Jurkat, Clone E6-1 (cell line): ENCODE measurements around the gene HSPB9. TPM values are rescaled to one million over a fixed set of nuclear protein-coding genes. Genes with fewer than 3 reads are reported as not detected.
A peak's percentile ranks its signal among the peaks of the same experiment; 100 is the strongest.

ENCODE experiments used
- DNase-seq: peaks from one replicate; pipeline ENCODE4 v3.0.0-alpha.2; 2011; ENCODE audit warnings: low read depth, low spot score
- H3K4me3 ChIP-seq: 2 replicates; pipeline ENCODE4 v1.5.1; 2011; ENCODE audit warnings: mild to moderate bottlenecking, low read length, control low read depth, moderate library complexity
- polyA plus RNA-seq: library from polyadenylated mRNA; unstranded; fragments of >200 nt; gene quantifications from one replicate; pipeline ENCODE4 v1.2.1, GENCODE V29; 2012; ENCODE audit warnings: missing spikeins; ENCODE audit not compliant: insufficient read length, insufficient read depth

HSPB9 gene
- not detected for polyA plus RNA-seq

DNA sequence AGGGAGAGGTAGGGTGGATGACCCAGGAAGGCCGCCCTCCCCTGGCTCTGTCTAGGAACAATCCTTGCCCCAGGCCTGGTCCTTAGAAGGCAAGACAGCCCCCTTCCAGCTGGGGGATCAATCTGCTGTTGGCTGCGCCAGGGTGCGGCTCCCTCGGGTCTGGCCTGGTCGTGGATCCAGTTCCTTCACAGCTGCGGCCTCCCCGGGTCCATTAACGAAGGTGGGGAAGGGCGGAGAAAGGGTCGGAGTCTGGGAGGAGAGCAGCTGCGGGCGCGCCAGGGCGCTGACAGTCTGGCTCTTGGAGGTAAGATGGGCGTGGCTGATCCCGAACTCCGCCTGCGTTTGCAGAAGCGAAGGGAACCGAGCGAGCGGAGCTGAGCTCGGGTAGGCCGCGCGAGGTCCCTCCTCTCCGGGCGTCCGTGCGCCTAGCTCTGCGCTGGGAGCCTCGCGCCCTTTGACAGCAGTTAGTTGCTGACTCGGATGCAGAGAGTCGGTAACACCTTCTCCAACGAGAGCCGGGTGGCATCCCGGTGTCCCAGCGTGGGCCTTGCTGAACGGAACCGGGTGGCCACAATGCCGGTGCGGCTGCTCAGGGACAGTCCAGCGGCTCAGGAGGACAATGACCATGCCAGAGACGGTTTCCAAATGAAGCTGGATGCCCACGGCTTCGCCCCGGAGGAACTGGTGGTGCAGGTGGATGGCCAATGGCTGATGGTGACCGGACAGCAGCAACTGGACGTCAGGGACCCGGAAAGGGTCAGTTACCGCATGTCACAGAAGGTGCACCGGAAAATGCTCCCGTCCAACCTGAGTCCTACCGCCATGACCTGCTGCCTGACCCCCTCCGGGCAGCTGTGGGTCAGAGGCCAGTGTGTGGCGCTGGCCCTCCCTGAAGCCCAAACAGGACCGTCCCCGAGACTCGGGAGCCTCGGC, at the start of gene HSPB9:
HSPB9 (plus strand) TSS at position 434 of the 933 bp plus-strand sequence; CDS start at position 481, 47 bp downstream.
- peak within 1 kb of the TSS; percentile 59 for H3K4me3 ChIP-seq
- no peak for DNase-seq

DNA sequence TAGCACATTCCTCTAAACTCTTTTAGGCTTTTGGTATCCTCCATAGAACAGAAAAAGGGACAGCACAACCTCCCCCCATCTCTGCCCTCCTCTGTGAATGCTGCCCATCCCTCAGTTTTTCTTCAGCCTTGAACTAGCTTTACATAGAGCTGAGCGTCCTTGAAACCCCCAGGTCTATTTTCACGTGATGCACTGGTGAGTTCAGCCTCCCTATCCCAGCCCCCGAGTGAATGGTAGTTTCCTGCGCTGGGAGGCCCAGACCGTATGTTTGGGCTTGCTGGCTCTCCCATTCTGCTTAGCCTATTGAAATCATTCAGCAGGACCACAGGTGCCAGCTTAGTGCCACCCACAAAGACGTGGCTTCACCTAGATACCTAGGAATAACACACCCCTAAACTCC, 46.8 kb upstream of the HSPB9 start:
- no peak overlapping the region for H3K4me3 ChIP-seq
- no peak for DNase-seq

DNA sequence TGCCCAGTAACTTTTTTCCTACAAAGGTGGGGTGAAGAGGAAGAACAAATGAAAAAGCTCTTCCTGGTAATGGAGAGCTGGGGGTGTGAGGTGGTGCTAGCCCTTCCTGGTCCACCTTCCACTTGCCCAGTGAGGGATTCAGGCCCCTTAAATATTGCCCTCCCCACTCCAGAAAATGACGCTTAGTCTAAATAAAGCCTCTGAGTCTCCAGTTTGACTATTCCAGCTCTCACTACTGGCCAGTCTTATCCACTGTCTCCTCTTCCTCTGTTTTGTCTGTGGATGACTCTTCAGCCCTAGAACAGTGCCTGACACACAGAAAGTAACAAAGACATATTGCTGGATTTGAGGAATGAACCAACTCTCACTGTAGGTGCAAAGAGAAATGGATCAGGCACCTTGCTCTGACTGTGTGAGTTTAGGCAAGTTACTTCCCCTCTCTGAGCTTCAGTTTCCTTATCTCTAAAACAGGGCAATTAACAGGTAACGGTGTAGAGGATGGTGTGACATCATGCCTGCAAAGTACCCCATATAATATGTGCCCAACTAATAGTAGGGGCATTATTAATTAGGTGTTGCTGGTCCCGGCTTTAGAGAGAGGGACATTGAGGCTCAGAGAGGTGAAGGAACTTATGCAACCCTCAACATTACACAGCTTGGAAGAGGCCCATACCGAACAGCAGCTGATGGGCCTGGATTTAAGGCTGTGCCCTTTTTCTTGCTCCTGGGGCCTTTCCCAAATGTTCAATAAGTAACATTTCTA, 45.6 kb upstream of the HSPB9 start:
- no peak overlapping the region for H3K4me3 ChIP-seq
- no peak for DNase-seq

- DNase-seq = no peak
- no peak overlapping the region for H3K4me3 ChIP-seq
Observed at GRCh38 chr17:42077755-42078154, 44.8 kb upstream of the HSPB9 start.

- no peak for DNase-seq
- H3K4me3 ChIP-seq = no peak overlapping the region
Observed at GRCh38 chr17:42078396-42079043, 44.1 kb upstream of the HSPB9 start.

DNA sequence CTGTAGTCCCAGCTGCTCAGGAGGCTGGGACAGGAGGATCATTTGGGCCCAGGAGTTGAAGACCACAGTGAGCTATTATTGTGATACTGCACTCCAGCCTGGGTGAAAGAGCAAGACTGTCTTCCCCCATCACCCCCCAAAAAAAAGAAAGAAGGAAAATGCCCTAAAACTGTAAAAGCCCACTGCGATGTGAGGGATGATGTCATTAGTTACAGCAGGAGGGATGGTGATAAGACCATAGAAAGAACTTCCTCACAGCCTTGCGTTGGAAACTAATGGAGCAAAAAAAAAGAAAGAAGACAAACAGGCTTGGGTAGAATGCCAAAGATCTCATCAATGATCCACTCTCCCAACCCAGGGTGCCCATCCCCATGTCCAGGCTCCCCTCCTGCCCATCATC, 43.1 kb upstream of the HSPB9 start:
- DNase-seq = no peak
- no peak overlapping the region for H3K4me3 ChIP-seq

- DNase-seq = no peak
- no peak overlapping the region for H3K4me3 ChIP-seq
Observed at GRCh38 chr17:42081516-42082129, 41.0 kb upstream of the HSPB9 start.

DNA sequence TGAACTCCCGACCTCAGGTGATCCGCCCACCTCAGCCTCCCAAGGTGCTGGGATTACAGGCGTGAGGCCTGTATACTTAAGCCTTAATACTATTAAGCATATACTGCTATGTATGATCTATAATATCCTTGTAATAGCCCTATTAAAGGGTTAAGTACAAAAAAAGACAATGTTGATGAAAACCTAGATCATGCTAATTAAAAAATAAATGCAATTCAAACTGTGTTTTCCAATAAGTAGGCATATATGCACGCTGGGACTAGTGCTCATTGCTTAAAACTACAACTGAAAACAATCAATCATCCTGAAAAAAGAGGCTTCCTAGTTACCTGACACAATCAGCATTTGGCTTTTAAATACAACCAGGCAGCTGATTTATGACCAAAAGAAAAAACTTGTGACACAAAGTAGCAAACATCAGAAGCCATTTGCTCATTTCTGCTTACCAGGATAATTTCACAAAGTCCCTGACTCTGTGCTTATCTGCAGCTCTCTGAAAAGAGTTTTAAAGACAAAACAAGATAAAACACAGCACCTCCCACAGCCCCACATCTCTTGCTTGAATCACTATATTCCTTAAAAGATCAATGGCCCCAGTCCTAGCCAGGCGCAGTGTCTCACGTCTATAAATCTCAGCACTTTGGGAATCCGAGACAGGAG, 35.4 kb upstream of the HSPB9 start:
- no peak for DNase-seq
- no peak overlapping the region for H3K4me3 ChIP-seq

DNA sequence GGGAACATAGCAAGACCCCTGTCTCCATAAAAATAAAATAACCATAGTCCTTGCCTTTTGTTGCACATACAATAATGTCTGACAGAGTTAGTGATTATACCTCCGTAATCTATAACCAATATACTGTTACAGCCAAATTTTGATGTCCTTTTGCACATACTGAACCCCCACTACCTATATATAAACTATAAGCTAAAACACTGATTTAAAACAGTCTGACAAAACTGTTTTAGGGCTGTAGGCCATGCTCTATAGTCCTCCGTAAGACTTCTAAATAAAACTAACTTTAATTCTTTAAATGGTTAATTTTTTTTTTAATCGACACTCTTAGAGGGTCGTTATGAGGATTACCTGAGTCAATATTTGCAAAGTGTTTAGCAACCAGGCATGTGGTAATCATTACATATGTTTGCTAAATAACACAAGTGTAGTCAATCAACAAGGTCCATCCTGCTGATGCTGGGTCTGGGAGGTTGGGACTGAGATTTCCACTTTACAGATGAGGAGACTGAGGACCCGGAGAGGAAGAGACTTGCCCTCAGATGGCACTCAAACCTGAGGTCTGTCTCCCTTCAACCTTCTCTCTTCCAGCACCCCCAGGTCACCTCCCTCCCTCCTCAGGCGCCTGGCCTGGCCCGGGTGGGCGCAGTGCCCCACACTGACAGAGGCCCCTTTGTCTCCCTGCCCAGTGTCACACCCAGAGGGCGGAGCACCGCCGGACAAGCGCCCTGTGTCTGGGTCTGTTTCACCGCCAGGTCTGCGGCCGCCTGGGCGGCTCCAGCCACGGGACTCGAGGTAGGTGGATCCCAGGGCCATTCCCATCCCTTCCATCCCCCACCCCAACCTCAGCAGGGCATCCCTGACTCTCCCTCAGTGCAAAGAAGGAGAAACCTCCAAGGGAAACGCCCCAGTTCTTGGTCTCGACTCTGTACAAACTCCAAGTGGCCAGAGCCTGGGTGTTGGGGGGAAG, 34.6 kb upstream of the HSPB9 start:
- H3K4me3 ChIP-seq = no peak overlapping the region
- DNase-seq = no peak

DNA sequence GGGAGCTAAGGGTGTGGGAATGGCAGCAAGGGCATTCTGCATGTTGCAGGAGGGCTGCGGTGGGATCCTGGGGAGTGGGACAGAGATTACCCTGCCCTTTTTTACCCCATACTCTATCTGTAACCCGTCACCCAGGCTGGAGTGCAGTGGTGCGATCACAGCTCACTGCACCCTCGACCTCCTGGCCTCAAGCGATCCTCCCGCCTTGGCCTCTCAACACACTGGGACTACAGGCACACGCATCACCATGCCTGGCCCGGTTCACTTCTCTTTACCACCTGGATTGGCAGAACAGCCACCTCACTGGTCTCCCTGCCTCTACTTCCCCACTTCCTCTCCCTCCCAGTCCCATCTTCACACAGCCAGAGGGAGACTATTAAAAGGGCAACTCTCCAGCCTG, 33.9 kb upstream of the HSPB9 start:
- no peak overlapping the region for H3K4me3 ChIP-seq
- no peak for DNase-seq

GRCh38 chr17:42090964-42091790, 31.4 kb upstream of the HSPB9 start:
- no peak for DNase-seq
- no peak overlapping the region for H3K4me3 ChIP-seq

GRCh38 chr17:42092939-42093338, 29.7 kb upstream of the HSPB9 start:
- DNase-seq = no peak

GRCh38 chr17:42094375-42095069, 28.1 kb upstream of the HSPB9 start:
- no peak overlapping the region for H3K4me3 ChIP-seq

More at GRCh38 chr17:42092939-42093338, 29.7 kb upstream of the HSPB9 start:
- no peak overlapping the region for H3K4me3 ChIP-seq

GRCh38 chr17:42096360-42097111, 26.1 kb upstream of the HSPB9 start:
- no peak overlapping the region for H3K4me3 ChIP-seq
- DNase-seq = no peak

More at GRCh38 chr17:42094375-42095069, 28.1 kb upstream of the HSPB9 start:
- no peak for DNase-seq
